HG03432 (cell line): ENCODE results near the gene C1QTNF9.
"Not testable (repeated sequence)": the region's sequence is repeated elsewhere in the genome, so short reads cannot be mapped to it uniquely, and the experiment has no call there.

Experiments used
- ATAC-seq: cut with Tn5 transposase; IDR thresholded peaks from one replicate; pipeline ENCODE4 v1.9.1; 2021; ENCODE audit warnings: mild to moderate bottlenecking, moderate library complexity; ENCODE audit not compliant: unreplicated experiment

The C1QTNF9 gene

GRCh38 chr13:24319641-24320040, 10.3 kb downstream of the C1QTNF9 start:
- not testable (repeated sequence) for ATAC-seq

GRCh38 chr13:24321416-24321815, 12.0 kb downstream of the C1QTNF9 start:
- ATAC-seq = not testable (repeated sequence)

- ATAC-seq = not testable (repeated sequence)
These were observed 13.1 kb downstream of the C1QTNF9 start for GRCh38 chr13:24322470-24322869.

GRCh38 chr13:24323036-24323738, 13.8 kb downstream of the C1QTNF9 start:
- ATAC-seq = no peak

- ATAC-seq = no peak
These were observed 14.3 kb downstream of the C1QTNF9 start for GRCh38 chr13:24323739-24324075.

GRCh38 chr13:24327598-24327997, 18.2 kb downstream of the C1QTNF9 start:
- ATAC-seq = not testable (repeated sequence)

- ATAC-seq = no peak
These were observed 18.8 kb downstream of the C1QTNF9 start for GRCh38 chr13:24328145-24328544.

GRCh38 chr13:24338721-24339120, 29.3 kb downstream of the C1QTNF9 start:
- ATAC-seq = no peak

- no peak for ATAC-seq
These were observed 30.7 kb downstream of the C1QTNF9 start for GRCh38 chr13:24339937-24340607.

GRCh38 chr13:24340608-24340955, 31.2 kb downstream of the C1QTNF9 start:
- ATAC-seq = no peak

- ATAC-seq = no peak
These were observed 32.1 kb downstream of the C1QTNF9 start for GRCh38 chr13:24341439-24341838.

GRCh38 chr13:24348385-24348784, 39.0 kb downstream of the C1QTNF9 start:
- ATAC-seq = no peak

GRCh38 chr13:24348797-24349515, 39.6 kb downstream of the C1QTNF9 start:
- ATAC-seq = no peak

GRCh38 chr13:24349778-24350664, 40.6 kb downstream of the C1QTNF9 start:
- ATAC-seq = not testable (repeated sequence)

- no peak for ATAC-seq
These were observed 42.0 kb downstream of the C1QTNF9 start for GRCh38 chr13:24351423-24351822.

- ATAC-seq = no peak
These were observed 44.4 kb downstream of the C1QTNF9 start for GRCh38 chr13:24353736-24354135.

GRCh38 chr13:24355103-24355502, 45.7 kb downstream of the C1QTNF9 start:
- ATAC-seq = no peak

- ATAC-seq = no peak
These were observed 46.9 kb downstream of the C1QTNF9 start for GRCh38 chr13:24356270-24356669.

- ATAC-seq = no peak
These were observed 47.5 kb downstream of the C1QTNF9 start for GRCh38 chr13:24356837-24357236.

- no peak for ATAC-seq
These were observed 48.4 kb downstream of the C1QTNF9 start for GRCh38 chr13:24357756-24358155.

- ATAC-seq = not testable (repeated sequence)
These were observed 49.5 kb downstream of the C1QTNF9 start for GRCh38 chr13:24358836-24359235.
